WTC11 (cell line): ENCODE results near the gene AIF1.

Experiments
- ATF3 ChIP-seq: sonication (generic); formaldehyde crosslinking; conservative IDR thresholded peaks from 2 replicates; pipeline ENCODE4 v1.8.1; 2022; ENCODE audit warnings: mild to moderate bottlenecking, missing genetic modification reagents
- CTCF ChIP-seq: fragments of 200-600 bp; IDR thresholded peaks from 2 replicates; pipeline ENCODE4 v1.8.0; 2022; ENCODE audit warnings: antibody characterized with exemption
- E2F1 ChIP-seq: sonication (generic); formaldehyde crosslinking; IDR thresholded peaks from 2 replicates; pipeline ENCODE4 v1.8.0; 2022; ENCODE audit warnings: mild to moderate bottlenecking, missing genetic modification reagents
- HMGXB4 ChIP-seq: sonication (generic); formaldehyde crosslinking; IDR thresholded peaks from 2 replicates; pipeline ENCODE4 v1.8.1; 2023; ENCODE audit warnings: mild to moderate bottlenecking, moderate library complexity, missing genetic modification reagents
- MAX ChIP-seq: sonication (generic); formaldehyde crosslinking; IDR thresholded peaks from 2 replicates; pipeline ENCODE4 v1.8.0; 2022; ENCODE audit warnings: mild to moderate bottlenecking, missing genetic modification reagents
- NR2C2 ChIP-seq: sonication (generic); formaldehyde crosslinking; IDR thresholded peaks from 2 replicates; pipeline ENCODE4 v1.8.0; 2022; ENCODE audit warnings: mild to moderate bottlenecking, missing genetic modification reagents
- RELA ChIP-seq: sonication (generic); formaldehyde crosslinking; IDR thresholded peaks from 2 replicates; pipeline ENCODE4 v1.8.1; 2022; ENCODE audit warnings: missing genetic modification reagents, mild to moderate bottlenecking, borderline replicate concordance
- ZNF416 ChIP-seq: fragments of 250-450 bp; sonication (Bioruptor Pico); IDR thresholded peaks from 2 replicates; pipeline ENCODE4 v1.9.0; 2021; ENCODE audit warnings: mild to moderate bottlenecking, inconsistent platforms

- TF ChIP-seq CTCF (no peak), NR2C2 (CRISPR knock-in tag) (no peak), ATF3 (CRISPR knock-in tag) (no peak), E2F1 (no peak), MAX (CRISPR knock-in tag) (no peak), HMGXB4 (CRISPR knock-in tag) (no peak), ZNF416 (CRISPR knock-in tag) (no peak), RELA (CRISPR knock-in tag) (no peak)
These were observed 42.8 kb upstream of the AIF1 start, which contains the start of gene LTA for GRCh38 chr6:31572041-31572911.
